ENCODE measurements around the gene ADAMTS14.

Gene ADAMTS14

GRCh38 chr10:70780370-70780760 lies 108.1 kb downstream of the ADAMTS14 start:
- in situ Hi-C loops (cut with MboI; ENCODE audit: low sequenced_read_pairs), result no loop called here

DNA sequence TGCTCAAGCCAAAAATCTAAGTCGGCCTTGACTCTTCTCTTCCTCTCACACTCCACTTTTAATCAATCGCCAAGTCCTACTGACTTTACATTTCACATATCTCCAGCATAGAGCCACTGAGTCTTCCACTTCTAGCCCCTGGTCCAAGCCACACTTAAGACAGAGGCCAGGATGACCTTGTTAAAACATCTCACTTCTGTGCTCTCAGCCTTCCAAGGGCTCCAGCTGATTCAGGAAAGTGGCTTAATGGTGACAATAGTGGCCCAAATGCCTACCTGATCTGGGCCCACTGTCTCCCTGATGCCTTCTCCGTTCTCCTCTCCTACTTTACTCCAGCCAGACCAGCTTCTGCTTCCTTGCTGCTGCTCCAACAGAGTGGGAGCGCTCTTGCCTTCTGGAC lies 108.5 kb downstream of the ADAMTS14 start:
- in situ Hi-C loops (cut with MboI; ENCODE audit: low sequenced_read_pairs), result no loop called here

- in situ Hi-C loops (cut with MboI; ENCODE audit: low sequenced_read_pairs), result no loop called here
Observed at GRCh38 chr10:70781461-70782051, 109.2 kb downstream of the ADAMTS14 start.

DNA sequence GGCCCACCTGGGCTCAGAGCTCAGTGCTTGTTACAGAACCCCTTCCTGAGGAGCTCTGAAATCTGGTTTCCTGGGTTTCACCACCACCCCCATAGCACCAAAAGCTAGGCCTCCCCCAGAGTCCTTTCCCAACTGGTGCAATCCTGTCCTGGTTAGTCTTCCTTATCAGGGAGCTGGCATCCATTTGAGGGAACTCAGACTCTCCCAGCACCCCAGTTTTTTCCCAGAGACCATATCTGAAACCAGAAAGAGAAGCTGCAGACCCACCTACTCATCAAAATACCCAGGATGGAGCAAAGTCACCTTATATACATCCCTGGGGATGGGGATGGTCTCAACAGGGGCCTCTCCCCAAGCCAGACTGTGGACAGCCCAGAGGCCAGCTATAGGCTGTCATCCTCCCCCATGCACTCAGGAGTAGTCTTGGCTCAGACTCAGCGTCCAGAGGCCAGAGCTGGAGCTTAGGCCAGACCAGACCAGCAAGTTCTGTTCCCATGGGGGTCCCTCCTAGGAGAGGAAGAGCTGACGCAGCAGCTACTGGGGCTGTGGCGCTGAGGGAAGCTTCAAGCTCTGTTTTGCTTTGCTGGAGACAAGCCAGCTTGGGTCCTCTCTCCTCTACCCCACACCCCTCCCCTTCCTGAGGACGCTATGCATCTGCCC lies 109.9 kb downstream of the ADAMTS14 start:
- in situ Hi-C loops (cut with MboI; ENCODE audit: low sequenced_read_pairs), result no loop called here

DNA sequence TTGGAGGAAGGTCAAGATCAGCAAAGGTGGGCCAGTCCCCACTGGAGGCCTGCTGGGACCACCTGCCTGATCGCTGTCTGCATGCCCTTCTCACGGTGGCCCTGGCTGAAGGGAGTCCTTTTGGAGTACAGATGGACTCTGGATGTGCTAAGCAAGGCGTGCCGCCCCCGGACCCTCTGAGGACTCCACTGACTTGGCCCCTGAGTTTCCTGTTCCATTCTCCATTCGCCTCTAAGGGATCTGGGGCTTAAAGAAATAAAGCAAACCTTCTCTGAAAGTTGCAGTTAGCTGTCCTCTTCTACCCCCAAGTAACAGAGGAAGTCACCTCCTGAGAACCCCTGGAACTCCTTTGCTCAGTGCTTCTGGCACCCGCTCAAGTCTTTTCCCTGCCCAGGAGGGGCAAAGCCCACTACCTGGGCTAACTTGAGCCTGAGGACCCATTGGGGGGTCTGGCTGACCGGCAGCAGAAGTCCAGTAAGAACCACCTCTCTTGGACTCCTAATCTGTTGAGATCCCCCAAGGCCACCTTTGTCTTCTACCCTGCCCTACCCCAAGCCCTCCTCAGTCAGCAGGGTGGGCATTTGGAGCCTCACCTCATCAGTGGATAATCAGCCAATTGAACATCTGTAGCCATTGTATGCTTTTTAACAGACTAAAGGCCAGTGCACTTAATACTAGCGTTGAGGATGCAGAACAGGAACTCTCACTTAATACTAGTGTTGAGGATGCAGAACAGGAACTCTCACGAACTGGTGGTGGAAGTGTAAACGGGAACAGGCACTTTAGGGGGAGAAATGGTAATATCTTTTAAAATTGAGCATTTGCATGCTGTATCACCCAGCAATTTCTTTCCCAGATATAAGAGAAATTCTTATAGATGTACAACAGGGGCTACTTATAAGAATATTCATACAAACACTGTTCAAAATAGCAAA lies 110.7 kb downstream of the ADAMTS14 start:
- in situ Hi-C loops (cut with MboI; ENCODE audit: low sequenced_read_pairs), result no loop called here

GRCh38 chr10:70784016-70784415 lies 111.7 kb downstream of the ADAMTS14 start:
- in situ Hi-C loops (cut with MboI; ENCODE audit: low sequenced_read_pairs), result no loop called here

GRCh38 chr10:70784471-70784870 lies 112.2 kb downstream of the ADAMTS14 start:
- in situ Hi-C loops (cut with MboI; ENCODE audit: low sequenced_read_pairs), result no loop called here

DNA sequence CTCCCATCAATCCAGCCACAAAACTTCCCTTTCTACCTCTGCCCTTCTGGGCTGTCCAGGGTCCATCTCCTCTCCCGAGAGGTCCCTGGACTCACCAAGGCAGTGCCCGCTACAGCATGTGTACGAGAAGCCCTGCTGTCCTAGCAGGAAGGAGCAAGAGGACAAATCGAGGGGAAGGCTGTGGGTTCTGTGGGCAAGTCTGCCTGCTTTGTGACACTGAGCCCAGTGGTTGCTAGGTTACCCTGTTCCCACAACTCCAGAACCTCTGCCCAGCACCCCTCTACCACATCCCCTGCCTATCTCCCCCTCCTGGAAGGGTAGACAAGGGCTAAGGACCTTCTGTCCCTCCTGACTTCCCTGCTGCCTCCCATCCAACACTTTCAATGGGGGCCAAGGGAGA lies 112.9 kb downstream of the ADAMTS14 start, which contains the start of gene TBATA:
TBATA (minus strand) TSS at position 188 of the 400 bp plus-strand sequence. CDS start 1,998 bp downstream, outside the sequence.
- in situ Hi-C loops (cut with MboI; ENCODE audit: low sequenced_read_pairs), result no loop called here

DNA sequence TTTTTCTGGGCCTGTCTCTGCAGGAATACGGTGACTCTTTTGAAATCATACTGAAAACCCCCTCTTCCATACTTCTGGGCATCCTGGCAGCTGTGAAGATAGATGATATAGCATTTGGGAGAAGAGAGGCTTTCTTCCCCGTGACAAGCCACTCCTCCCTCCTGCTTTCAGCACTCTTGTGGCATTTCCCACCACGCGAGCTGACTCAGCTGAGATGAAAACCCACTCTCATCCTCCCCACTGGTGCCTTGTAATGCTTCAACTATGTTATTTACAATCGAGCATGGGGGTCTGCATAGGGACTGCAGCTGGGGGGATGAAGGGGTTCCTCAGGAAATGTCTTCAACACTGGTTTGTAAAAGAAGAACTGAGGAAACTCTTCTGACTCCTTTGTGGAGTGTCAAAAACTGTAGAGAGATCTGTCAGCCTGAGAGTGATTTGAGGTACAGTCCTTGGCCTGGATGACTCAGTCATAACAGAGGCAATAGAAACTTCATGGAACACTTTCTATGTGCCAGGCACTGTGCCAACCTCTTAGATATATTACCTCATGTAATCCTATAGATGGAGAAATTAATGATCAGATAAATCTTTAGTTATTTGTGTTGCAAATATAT lies 114.6 kb downstream of the ADAMTS14 start:
- in situ Hi-C loops (cut with MboI; ENCODE audit: low sequenced_read_pairs), result no loop called here

GRCh38 chr10:70791386-70792039 lies 119.2 kb downstream of the ADAMTS14 start:
- in situ Hi-C loops (cut with MboI; ENCODE audit: low sequenced_read_pairs), result no loop called here

GRCh38 chr10:70795613-70796012 lies 123.3 kb downstream of the ADAMTS14 start:
- in situ Hi-C loops (cut with MboI; ENCODE audit: low sequenced_read_pairs), result no loop called here

GRCh38 chr10:70797840-70798239 lies 125.5 kb downstream of the ADAMTS14 start:
- in situ Hi-C loops (cut with MboI; ENCODE audit: low sequenced_read_pairs), result no loop called here

- in situ Hi-C loops (cut with MboI; ENCODE audit: low sequenced_read_pairs), result no loop called here
Observed at GRCh38 chr10:70799124-70799523, 126.8 kb downstream of the ADAMTS14 start.

GRCh38 chr10:70801854-70802253 lies 129.5 kb downstream of the ADAMTS14 start:
- in situ Hi-C loops (cut with MboI; ENCODE audit: low sequenced_read_pairs), result no loop called here

DNA sequence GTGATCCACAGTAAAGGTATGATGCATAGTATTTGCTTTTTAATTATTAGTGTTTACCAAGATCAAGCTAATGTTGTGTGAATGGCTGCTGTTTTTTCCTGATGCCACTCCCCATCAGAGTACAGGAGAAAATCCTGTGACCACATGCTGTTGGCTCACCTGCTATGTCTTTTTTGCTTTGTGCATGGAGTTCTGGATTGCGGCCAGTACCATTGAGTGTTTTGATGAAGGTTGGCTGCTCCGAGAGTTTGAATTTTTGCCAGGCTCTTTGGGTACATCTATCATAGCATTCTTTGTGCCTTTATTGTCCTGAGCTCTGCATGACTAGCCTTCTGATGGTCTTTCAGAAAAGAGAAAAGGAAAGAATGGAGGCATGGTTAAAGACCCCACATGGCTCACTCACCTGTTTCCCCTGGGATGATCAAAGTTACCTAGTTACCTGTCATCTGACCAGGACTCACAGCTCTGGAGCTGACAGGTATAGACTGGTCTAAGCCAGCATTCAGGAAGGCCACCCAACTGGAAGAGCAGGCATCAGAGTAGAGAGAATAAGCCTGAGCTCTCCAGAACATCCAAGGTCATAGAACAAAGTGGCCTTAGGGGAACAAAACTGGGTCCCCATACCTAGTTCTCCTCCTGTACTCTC lies 131.6 kb downstream of the ADAMTS14 start:
- in situ Hi-C loops (cut with MboI; ENCODE audit: low sequenced_read_pairs), result no loop called here

- in situ Hi-C loops (cut with MboI; ENCODE audit: low sequenced_read_pairs), result no loop called here
Observed at GRCh38 chr10:70804421-70804808, 132.1 kb downstream of the ADAMTS14 start.

GRCh38 chr10:70805619-70806215 lies 133.4 kb downstream of the ADAMTS14 start:
- in situ Hi-C loops (cut with MboI; ENCODE audit: low sequenced_read_pairs), result no loop called here

DNA sequence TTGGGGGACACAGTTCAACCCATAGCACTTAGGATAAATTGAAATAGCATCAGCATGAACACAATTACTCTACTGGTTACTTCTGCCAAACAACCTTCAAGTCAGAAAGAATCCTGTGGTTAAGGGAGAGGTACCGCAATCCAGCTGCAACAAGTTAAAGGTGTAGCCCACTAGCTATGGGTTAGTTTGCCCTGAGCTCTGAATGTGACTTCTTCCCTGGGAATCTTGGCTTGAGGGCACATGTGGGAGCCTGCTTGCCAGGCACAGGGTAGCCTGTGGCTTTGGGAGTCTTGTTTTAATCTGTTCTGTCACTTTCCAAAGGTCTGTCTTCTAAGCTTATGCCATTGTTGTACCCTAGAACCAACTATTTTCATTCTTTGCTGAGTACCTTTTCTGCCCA lies 134.5 kb downstream of the ADAMTS14 start:
- in situ Hi-C loops (cut with MboI; ENCODE audit: low sequenced_read_pairs), result no loop called here

- in situ Hi-C loops (cut with MboI; ENCODE audit: low sequenced_read_pairs), result no loop called here
Observed at GRCh38 chr10:70807556-70807955, 135.2 kb downstream of the ADAMTS14 start.
